ENCODE data around the gene EEF2. TPM values are rescaled to one million over a fixed set of nuclear protein-coding genes. Genes with fewer than 3 reads are reported as not detected.

Gene EEF2
- total RNA-seq, 1 experiment from 2014 or later, result 3,126 TPM

DNA sequence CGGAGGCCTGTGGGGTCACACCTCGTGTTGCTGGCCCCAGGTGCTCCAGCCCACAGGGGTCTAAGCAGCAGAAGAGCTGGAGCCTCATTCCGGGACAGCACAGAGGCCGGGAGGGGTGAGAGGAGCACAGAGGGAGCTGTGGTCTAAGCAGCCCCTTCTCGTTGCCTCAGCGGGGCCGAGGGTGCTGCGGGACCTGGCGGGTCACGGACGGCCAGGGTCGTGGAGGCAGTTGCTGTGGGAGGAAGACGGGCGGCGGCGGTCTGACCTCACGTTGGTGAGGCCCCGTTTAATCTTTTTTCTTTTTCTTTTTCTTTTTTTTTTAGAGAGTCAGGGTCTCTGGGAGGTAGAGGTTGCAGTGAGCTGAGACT lies 44.0 kb upstream of the EEF2 start:
- ChIA-PET CTCF (no interaction called here), POLR2A (interaction anchor here (0.5 kb wide), 1 partner anchor 58 kb away, joined by 3 read pairs; the partner anchor contains the start of gene DAPK3)
- intact Hi-C loops (cut with micrococcal nuclease), result no loop called here
- no peaks in the 10 kb centered on the region for H3K9me3 Mint-ChIP-seq (ENCODE audit: unreplicated experiment)
- TF ChIP-seq CTCF (IDR thresholded peaks at IDR 0.05; ENCODE audit: unreplicated experiment), result no peak
- no peaks in the 10 kb centered on the region for H3K27me3 Mint-ChIP-seq (ENCODE audit: insufficient read depth, unreplicated experiment)
- no peak overlapping the region for H3K4me3 Mint-ChIP-seq (ENCODE audit: unreplicated experiment)
- no TSS peak for BruUV-seq (replicated peaks)
- peaks cover 34% of the 10 kb centered on the region for H3K36me3 Mint-ChIP-seq (ENCODE audit: insufficient read depth, unreplicated experiment)
- no peaks in the 10 kb centered on the region for H3K4me1 Mint-ChIP-seq (ENCODE audit: insufficient read depth, unreplicated experiment)
- H3K27ac Mint-ChIP-seq (ENCODE audit: low read depth, unreplicated experiment), result no peak overlapping the region
- DNase-seq (ENCODE audit: unreplicated experiment), result no peak

GRCh38 chr19:4028334-4029246 lies 43.3 kb upstream of the EEF2 start:
- Mint-ChIP-seq H3K4me3 (ENCODE audit: unreplicated experiment) (no peak overlapping the region), H3K27me3 (ENCODE audit: insufficient read depth, unreplicated experiment) (no peaks in the 10 kb centered on the region), H3K4me1 (ENCODE audit: insufficient read depth, unreplicated experiment) (no peaks in the 10 kb centered on the region), H3K27ac (ENCODE audit: low read depth, unreplicated experiment) (no peak overlapping the region), H3K9me3 (ENCODE audit: unreplicated experiment) (no peaks in the 10 kb centered on the region), H3K36me3 (ENCODE audit: insufficient read depth, unreplicated experiment) (peaks cover 39% of the 10 kb centered on the region)
- no peak for TF ChIP-seq CTCF (IDR thresholded peaks at IDR 0.05; ENCODE audit: unreplicated experiment)
- no TSS peak for BruUV-seq (replicated peaks)
- POLR2A ChIA-PET, result no interaction called here
- CTCF ChIA-PET, result no interaction called here
- no peak for DNase-seq (ENCODE audit: unreplicated experiment)
- intact Hi-C loops (cut with micrococcal nuclease), result no loop called here

GRCh38 chr19:4027146-4027545 lies 41.9 kb upstream of the EEF2 start:
- H3K36me3 Mint-ChIP-seq (ENCODE audit: insufficient read depth, unreplicated experiment), result peaks cover 41% of the 10 kb centered on the region
- no peaks in the 10 kb centered on the region for H3K9me3 Mint-ChIP-seq (ENCODE audit: unreplicated experiment)
- TF ChIP-seq CTCF (IDR thresholded peaks at IDR 0.05; ENCODE audit: unreplicated experiment), result no peak
- ChIA-PET POLR2A (interaction anchor here (0.6 kb wide), 1 partner anchor 113 kb away, joined by 3 read pairs; no protein-coding TSS in a partner anchor), CTCF (interaction anchor here (0.6 kb wide), 1 partner anchor 114 kb away, joined by 3 read pairs; no protein-coding TSS in a partner anchor)
- intact Hi-C loops (cut with micrococcal nuclease), result no loop called here
- no peak for DNase-seq (ENCODE audit: unreplicated experiment)
- no peak overlapping the region for H3K4me3 Mint-ChIP-seq (ENCODE audit: unreplicated experiment)
- BruUV-seq (replicated peaks), result no TSS peak
- H3K4me1 Mint-ChIP-seq (ENCODE audit: insufficient read depth, unreplicated experiment), result no peaks in the 10 kb centered on the region
- H3K27ac Mint-ChIP-seq (ENCODE audit: low read depth, unreplicated experiment), result no peak overlapping the region
- H3K27me3 Mint-ChIP-seq (ENCODE audit: insufficient read depth, unreplicated experiment), result no peaks in the 10 kb centered on the region

GRCh38 chr19:4025317-4025716 lies 40.1 kb upstream of the EEF2 start:
- intact Hi-C loops (cut with micrococcal nuclease), result no loop called here
- Mint-ChIP-seq H3K27ac (ENCODE audit: low read depth, unreplicated experiment) (no peak overlapping the region), H3K4me1 (ENCODE audit: insufficient read depth, unreplicated experiment) (no peaks in the 10 kb centered on the region), H3K27me3 (ENCODE audit: insufficient read depth, unreplicated experiment) (no peaks in the 10 kb centered on the region), H3K4me3 (ENCODE audit: unreplicated experiment) (no peak overlapping the region), H3K9me3 (ENCODE audit: unreplicated experiment) (no peaks in the 10 kb centered on the region), H3K36me3 (ENCODE audit: insufficient read depth, unreplicated experiment) (peaks cover 38% of the 10 kb centered on the region)
- no peak for DNase-seq (ENCODE audit: unreplicated experiment)
- POLR2A ChIA-PET, result no interaction called here
- CTCF ChIA-PET, result no interaction called here
- BruUV-seq (replicated peaks), result no TSS peak
- no peak for TF ChIP-seq CTCF (IDR thresholded peaks at IDR 0.05; ENCODE audit: unreplicated experiment)

All from MCF 10A (cell line).